Activated CD4-positive, alpha-beta T cell treated with anti-CD3 and anti-CD28 coated beads for 24 hours (primary cell): ENCODE results near the gene EEF1AKMT1.
"Not testable (repeated sequence)": the region's sequence is repeated elsewhere in the genome, so short reads cannot be mapped to it uniquely, and the experiment has no call there.

Source experiments
- DNase-seq, 2 donors: peaks; one replicate each; pipeline ENCODE4 v3.0.0-alpha.2; 2020; ENCODE audit warnings: low read depth in 2 of 2

EEF1AKMT1 gene

DNA sequence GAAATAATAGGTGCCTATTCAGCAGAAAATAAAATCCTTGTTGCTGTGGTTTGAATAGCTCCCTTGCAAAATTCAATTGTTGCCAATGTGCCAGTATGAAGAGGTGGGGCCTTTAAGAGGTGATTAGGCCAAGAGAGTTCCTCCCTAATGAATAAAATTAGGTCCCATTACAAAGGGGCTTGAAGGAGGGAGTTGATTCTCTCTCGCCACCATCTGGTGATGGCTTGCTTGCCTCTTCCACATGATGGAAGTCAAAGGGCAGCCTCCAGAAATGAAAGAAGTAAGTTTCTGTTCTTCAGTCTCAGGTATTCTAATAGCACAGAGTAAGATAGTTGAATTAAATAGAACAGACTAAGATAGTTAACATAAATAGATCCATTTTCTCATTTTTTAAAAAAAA is 3.0 kb upstream of the EEF1AKMT1 start:
- DNase-seq = no peak

DNA sequence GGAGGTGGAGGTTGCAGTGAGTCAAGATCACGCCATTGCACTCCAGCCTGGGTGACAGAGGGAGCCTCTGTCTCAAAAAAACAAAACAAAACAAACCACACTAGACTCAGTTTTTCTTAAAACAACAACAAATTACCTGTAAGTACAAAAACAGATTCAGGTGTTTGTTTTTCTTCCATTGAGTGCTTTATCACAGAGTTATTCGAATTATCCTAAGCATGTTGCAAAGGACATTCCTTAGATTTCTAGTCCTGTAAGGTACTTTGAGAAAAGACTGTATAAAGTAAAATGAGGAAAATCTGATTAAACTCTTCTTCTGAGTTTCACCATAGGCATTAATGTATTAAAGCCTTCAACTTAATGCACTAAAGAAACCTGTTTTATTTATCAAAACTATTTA is 2.2 kb upstream of the EEF1AKMT1 start:
- DNase-seq = no peak

DNA sequence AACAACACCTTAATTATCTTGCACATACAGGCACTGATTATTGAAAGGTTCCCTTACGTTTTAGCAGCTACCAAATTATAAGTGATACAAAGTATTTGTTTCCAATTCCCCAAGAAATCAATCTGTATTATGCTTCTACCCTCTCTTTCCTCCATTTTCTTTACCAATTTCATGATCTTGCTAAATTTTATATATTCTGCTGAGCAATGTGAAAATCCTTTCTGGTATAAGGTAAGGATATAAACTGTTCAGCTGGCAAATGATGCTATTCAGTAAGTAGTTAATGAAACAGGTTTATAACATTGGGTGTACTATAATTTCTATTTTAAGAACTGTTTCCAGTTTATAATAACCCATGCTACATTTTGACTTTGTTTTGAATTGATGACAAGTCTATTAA is 985 bp upstream of the EEF1AKMT1 start:
- DNase-seq = no peak

DNA sequence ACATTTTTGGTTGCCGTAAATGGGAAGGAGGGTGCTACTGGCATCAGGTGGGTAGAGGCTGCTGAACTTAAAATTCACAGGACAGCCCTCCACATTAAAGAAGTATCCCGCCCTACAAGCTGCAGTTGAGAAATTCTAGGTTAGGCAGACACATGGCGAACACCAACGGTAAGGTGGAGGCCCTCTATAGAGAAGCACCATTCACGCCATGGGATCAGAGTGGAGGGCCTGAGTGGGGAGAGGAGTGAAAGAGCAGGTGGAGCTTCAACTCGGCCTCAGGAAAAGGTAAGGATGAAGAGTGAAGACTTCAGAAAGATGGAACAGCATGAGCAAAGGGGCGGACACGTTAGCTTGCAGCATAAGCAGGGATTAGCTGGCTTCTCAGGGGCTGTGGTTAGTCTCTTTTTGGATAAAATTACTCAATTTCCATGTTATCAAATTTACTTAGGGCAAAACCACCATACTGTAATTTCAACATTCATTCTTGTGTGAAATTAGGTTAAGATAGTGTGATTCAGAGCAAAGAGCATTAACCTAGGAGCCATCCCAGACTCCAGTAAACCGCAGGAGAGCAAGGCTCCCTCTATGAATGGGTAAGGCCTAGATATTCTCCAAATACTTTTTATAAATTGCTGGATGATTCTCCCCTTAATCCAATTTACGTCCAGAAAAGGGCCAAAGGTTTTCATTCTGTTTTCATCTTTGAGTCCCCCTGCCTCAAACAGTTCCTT is 1.2 kb downstream of the EEF1AKMT1 start:
- DNase-seq = no peak

DNA sequence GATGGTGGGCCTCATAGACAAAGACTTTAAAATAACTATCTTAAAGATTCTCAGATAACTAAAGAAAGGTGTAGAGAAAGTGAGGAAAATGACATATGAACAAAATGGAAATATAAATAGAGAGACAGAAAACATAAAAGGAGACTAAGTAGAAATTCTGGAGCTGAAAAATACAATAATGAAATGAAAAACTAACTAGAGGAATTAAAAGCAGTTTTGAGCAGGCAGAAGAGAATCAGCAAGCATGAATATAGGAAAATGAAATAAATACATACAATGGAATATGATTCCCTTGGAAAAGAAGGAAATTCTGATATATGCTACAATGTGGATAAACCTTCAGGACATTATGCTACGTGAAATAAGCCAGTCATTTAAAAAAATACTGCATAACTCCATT is 3.9 kb downstream of the EEF1AKMT1 start:
- no peak for DNase-seq

- no peak for DNase-seq
Observed at GRCh38 chr13:20769091-20769490, 4.7 kb downstream of the EEF1AKMT1 start.

GRCh38 chr13:20767309-20767943 is 6.3 kb downstream of the EEF1AKMT1 start:
- no peak for DNase-seq

- DNase-seq = no peak
Observed at GRCh38 chr13:20760872-20761271, 12.9 kb downstream of the EEF1AKMT1 start.

- no peak for DNase-seq
Observed at GRCh38 chr13:20754009-20754408, 19.8 kb downstream of the EEF1AKMT1 start.

- DNase-seq = no peak
Observed at GRCh38 chr13:20749377-20749776, 24.4 kb downstream of the EEF1AKMT1 start.

DNA sequence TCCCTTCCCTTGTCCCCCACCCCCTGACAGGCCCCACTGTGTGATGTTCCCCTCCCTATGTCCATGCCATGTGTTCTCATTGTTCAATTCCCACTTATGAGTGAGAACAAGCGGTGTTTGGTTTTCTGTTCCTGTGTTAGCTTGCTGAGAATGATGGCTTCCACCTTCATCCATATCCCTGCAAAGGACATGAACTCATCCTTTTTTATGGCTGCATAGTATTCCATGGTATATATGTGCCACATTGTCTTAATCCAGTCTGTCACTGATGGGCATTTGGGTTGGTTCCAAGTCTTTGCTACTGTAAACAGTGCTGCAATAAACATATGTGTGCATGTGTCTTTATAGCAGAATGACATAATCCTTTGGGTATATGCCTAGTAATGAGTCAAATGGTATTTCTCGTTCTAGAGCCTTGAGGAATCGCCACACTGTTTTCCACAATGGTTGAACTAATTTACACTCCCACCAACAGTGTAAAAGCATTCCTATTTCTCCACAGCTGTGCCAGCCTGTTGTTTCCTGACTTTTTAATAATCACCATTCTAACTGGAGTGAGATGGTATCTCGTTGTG is 29.8 kb downstream of the EEF1AKMT1 start:
- DNase-seq = not testable (repeated sequence)

GRCh38 chr13:20740021-20740420 is 33.7 kb downstream of the EEF1AKMT1 start:
- DNase-seq = no peak

DNA sequence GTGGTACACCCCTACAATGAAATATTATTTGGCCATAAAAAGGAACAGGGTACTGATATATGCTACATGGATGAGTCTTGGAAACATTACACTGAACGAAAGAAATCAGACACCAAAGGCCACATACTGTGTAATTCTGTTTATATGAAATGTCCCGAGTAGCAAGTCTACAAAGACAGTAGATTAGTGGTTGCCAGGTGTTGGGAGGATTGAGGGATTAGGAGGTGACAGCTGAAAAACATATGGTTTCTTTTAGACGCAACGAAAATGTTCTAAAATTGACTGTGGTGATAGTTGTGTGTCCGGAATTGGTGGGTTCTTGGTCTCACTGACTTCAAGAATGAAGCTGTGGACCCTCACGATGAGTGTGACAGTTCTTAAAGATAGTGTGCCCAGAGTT is 35.1 kb downstream of the EEF1AKMT1 start:
- DNase-seq = no peak

- no peak for DNase-seq
Observed at GRCh38 chr13:20729633-20730585, 43.9 kb downstream of the EEF1AKMT1 start.

- DNase-seq = no peak
Observed at GRCh38 chr13:20728579-20729311, 45.0 kb downstream of the EEF1AKMT1 start.

GRCh38 chr13:20727856-20728255 is 45.9 kb downstream of the EEF1AKMT1 start:
- no peak for DNase-seq

- DNase-seq = no peak
Observed at GRCh38 chr13:20721454-20722357, 52.1 kb downstream of the EEF1AKMT1 start.

DNA sequence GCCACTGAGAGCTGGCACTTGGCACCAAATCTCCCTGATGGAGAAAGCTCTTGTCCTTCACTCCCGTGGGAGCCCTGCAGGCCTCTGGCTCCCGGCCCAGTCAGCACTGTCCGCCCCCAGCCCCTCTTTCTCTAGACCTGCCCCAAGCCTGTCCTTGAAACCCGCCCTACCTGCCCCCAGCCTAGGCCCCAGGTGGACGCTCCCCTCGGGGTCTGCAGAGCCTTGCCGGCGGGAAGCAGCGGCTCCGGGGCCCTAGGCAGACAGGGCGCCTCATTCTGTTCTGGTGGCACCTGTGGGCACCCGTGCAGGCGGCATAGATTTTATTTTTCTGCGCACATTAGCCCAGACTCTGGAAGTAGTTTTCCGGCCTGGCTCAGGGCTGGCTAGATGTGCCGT is 52.7 kb downstream of the EEF1AKMT1 start:
- DNase-seq = no peak

DNA sequence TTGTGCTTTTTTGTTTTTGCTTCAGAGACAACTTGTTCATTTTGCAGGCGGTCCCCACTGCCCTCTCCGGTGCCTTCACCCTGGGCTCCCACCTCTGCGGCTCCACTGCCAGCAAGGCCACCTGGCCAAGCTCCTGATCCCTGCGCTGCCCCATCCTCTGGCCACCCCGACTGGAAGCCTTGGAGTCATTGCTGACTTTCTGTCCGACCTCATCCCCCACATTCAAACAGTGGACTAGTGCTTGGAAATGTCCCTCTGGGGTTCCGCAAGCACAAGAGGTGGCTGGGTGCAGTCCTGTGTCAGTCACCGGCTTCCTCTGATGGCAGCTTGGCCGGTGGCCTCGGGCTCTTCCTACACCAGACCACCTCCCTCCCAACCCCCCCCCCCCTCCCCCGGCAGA is 53.3 kb downstream of the EEF1AKMT1 start:
- DNase-seq = no peak

DNA sequence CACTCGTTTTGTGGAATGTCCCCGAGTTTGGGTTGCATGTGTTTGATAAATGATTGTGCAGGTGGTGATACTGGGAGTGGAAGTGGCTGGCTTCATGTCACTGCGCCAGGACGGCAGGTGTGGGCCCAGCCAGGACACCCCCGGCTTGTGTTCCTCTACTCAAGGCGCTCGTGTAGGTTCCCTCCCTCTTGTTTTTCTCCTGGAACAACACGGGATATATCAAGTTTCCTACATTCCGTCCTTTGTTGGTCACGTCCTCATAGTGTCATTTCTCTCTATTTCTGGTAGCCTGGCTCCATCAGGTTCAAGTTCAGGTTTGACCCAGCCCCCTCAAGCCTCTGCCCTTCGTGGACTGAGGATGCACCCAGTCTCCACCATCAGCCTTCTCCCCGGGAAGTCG is 54.0 kb downstream of the EEF1AKMT1 start:
- no peak for DNase-seq
